HG03139 (cell line): ENCODE data around the gene GPR153.

Source experiments
- ATAC-seq: cut with Tn5 transposase; IDR thresholded peaks from one replicate; pipeline ENCODE4 v1.9.1; 2021; ENCODE audit not compliant: unreplicated experiment

GPR153 gene

DNA sequence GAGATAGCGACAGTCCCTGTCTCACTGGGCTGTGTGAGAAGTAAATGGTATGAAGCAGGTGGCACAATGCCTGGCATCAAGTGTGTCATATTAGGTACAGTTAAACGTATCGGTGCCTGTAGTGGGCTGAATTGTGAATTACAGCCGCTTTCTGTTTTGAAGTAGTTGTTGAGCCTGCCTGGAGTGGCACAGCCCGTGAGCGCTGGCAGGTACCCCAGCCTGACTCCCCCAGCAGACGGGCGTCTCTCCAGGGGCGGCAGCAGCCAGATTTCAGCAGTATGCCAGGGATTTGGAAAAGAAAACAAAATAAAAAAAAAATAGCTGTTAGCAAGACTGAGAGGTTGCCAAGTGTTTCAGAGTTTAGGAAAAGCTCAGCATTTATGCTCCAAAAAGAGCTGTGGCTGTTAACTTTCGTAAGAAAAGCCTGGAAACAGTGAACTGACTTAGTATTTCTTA is 26.6 kb upstream of the GPR153 start:
- no peak for ATAC-seq

DNA sequence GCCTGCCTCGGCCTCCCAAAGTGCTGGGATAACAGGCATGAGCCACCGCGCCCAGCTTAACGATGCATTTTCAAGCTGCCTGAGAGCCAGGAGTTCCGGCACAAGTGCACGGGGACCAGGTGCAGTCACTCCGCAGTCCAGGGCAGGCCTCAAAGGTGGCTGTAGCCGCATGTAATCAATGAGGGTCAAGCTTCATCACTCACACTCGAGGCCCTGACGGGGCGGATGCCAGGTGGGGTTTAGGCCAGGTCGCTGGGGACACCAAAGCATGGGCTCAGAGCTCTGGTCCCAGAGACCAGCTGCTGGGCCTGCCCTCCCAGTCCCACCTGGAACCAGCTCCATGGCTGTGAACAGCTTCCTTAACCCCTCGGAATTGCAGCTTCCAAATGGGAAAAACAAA is 26.1 kb upstream of the GPR153 start:
- ATAC-seq = no peak

DNA sequence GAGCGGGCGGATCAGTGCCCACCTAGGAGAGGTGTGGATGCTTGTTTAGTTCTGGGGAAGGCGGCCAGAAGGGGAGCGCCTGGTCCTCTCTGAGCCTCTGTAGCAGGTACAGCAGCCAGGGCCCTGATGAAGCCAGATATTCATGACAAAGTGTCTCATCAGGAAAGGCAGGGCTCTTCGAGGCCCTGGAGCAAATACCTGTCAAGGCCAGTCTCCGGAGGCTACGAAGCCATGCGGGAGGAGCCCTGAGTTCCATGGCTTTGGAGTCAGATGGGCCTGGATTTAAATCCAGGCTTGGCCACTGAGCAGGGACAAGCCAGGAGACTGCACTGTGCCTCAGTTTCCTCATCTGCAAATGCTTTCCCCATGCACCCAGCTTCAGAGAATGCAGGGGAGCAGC is 25.4 kb upstream of the GPR153 start:
- ATAC-seq = no peak

DNA sequence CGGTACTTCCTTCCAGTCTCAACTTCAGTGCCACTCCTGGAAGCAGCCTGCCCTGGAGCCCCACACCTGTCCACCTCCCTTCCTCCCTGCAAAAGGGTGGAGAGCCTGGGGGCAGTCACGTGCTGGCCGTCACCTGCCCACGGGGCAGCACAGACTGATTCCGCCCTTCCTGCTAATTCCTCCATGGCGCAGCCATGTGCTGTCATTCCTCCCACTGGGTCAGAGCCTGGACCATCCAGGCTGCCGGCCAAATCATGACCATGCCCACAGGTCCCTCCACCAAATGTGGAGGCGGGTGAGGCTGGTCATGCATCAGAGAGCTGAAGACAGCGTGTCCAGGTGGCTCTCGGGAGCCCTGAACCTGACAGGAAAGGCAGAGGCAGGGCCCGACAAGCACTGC is 24.4 kb upstream of the GPR153 start:
- no peak for ATAC-seq

DNA sequence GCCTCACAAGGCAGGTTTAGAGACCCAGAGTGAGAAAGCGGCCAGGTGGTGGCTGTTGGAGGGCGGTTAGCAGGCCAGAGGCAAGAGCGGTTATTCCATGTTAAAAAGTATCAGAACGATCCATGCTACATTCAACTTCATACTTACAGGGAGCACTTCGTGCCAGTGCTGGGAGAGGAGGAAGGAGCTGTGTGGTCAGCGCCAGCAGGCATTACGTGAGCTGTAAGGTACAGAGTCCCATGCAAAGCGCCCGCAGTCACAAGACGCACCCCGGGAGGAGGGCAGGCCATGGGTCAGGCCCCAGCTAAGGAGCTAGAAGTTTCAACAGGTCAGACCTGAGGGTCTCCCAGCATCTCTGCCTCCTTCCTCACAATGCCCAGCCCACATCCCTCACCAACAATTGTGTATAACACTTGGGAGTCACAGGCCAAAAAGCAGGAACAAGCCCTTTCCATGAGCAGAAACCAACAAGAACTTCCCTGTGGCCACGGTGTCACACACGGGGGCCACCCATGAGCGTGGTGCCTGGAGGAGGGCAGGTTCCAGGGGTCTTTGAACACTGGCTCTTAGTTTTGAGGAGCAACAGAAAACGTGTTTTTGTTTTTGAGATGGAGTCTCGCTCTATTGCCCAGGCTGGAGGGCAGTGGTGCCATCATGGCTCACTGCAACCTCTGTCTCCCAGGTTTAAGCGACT is 21.8 kb upstream of the GPR153 start:
- ATAC-seq = no peak

DNA sequence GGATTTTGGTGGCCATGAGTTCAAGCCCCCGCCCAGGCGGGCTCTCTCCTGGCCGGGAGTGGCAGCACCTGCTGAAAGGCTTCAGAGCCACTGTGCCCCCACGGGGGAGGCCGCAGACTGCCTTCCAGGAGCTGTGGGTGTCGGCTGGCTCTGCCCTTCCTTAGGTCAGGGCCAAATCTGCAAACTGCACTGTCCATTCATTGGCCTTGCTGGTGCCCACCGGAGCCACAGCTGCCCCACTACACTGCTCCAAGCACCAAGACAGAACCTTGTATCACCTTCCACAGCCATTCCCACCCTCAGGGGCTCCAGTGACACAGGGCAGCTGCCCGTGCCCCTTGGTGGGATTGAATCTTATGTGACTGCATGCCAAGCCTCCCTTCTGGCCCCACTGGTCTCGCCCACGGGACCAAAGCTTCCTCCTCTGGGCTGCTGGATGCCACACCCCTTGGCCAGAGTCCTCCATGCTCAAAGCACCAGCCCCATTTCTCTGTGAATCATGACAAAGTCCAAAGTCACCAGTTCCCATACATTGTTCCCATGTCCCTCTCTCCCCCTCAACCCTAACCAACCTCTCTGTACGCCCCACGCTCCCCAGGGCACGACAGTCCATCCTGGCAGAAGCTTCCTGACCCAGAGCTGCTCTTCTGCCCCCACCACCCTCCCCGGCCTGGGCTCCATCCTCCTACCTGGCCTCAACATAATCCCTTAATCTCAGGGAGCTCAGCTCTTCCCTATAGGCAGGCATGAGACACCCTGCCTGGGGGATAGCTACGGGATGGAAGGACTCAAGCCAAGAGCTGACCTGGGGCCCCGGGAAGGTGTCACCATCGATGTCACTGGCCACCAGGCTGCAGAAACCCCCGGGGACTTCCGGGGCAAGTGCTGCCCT is 20.9 kb upstream of the GPR153 start:
- ATAC-seq = no peak

DNA sequence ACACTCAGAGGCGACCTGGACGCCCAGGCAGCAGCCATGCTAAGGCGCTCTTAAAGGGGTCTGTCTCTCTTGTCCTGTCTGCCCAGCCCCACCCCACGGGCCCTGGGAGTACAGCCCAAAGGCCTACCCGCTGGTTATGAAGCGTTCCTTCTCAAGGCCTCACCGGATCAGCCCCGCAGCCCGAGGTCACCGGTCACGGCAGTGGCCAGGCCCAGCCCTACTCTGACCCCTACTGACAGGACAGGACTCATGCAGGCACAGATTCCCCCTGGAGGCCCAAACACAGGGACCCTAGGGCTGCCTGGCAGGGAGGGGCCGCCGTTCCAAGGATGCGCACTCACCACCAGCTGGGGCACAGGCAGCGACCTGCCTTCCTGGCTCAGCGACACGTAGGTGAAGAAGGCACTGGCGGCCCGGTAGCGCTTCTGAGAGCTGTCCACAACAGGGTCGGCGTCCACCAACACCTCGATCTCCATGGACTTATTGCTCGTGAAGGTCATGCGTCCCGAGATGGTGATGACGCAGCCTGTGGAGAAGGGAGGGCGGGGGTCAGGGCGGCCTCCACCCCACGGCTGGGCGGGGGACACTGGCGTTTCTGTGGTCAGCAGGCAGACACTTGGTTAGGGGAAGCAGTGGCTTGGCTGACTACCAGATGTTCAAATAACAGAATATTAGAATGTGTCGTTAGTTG is 20.0 kb upstream of the GPR153 start:
- no peak for ATAC-seq

DNA sequence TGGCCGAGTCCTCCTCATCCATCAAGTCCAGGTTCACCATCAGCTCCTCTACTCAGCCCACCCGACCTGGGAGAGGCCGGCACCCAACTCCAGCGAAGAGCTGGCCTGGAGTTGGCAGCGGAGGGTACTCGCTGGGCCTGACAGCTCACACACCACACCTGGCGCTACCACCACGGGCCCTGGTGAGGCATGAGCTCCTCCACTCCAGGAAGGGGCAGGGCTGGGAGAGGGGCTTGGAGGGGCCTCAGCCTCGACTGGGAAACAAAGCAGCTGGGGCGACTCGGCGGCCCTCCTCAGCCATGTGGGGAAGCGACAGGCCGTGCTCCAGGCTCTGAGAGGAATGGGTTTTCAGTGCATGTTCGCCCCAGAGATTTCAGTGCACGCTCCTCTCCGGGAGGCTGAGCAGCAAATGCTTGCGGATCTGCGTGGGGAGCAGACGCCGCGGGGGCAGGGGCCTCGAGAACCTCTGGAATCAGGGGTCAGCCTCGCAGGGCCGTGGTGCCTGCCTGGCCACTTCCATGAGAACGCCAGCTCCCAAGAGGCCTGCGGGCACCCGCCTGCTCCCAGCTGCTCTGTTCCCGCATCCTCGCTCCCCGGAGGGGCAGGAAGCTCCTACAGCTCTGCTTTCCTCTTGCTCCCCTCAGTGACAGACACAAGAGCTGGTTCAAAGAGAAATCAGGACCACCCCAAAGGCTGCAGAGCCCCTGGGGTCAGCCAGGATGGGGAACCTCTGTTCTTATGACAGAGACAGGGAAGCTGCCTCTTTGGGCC is 18.9 kb upstream of the GPR153 start:
- no peak for ATAC-seq

DNA sequence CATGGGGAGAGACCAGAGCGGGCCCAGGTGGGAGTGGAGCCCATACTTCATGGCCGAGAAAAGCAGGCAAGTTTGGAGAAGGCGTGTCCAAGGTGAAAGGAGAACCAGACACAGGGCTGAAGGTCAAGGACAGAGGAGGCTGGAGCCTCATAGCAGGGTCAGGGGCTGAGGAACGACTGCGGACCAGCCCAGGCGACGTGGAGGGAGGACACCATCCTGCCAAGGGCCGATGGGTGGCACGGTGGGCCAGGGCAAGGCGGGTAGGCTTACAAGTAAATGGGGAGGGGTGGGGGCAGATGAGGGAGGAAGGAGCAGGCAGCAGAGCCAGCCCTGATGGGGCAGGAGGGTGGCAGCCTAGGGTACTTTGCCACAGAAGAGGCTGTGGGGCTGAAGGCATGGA is 18.2 kb upstream of the GPR153 start:
- ATAC-seq = no peak

DNA sequence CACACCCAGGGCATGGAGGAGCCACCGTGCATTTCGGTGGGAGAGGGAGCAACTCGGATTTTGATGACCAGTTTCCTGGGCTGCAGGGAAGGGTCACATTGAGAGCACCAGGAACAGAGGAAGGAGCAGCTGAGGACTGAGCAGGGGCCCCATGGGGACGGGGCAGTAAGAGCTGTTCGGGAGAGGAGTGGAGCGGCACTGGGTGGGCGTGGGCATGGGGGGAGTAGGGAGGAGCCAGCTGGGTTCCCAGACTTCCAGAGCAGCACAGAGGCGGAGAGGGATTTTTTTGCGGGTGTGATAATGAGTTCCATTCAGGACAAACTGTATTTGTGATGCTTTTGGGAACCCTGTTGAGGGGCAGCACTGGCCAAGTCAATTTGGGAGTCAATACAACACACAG is 17.4 kb upstream of the GPR153 start:
- no peak for ATAC-seq

DNA sequence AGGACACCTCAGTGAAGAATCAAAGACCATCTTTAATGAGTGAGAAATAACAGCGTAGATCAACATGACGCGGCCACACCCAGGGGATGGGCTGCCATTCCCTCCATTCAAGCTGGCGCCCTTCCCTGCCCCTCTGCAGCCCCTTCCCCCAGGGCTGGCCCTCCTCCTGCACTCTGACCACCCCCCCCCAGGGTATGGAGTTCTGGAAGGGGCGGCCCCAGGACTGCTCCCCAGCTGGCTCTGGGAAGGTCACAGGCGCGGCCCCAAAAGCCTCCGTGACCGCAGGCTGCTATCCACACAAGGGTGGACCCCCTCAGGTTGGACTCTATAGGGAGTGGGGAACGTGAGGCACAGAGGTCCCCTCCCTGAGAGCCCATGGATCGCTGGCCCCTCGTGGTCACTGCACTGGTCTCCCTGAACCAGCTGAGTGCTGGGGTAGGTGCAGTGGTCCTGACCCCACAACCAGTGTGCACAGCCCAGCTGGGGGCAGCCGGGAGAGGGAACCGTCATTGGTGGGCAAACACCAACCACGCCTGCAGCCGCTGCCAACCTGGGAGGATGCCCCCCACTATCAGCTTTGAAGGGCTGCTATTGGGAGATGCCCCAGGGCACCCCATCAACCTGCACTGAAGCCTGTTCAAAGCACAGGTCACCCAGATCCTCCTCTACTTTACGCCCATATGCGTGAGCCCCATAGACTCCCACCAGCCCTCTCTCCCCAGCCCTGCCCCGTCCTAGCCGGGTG is 16.1 kb upstream of the GPR153 start:
- ATAC-seq = no peak

DNA sequence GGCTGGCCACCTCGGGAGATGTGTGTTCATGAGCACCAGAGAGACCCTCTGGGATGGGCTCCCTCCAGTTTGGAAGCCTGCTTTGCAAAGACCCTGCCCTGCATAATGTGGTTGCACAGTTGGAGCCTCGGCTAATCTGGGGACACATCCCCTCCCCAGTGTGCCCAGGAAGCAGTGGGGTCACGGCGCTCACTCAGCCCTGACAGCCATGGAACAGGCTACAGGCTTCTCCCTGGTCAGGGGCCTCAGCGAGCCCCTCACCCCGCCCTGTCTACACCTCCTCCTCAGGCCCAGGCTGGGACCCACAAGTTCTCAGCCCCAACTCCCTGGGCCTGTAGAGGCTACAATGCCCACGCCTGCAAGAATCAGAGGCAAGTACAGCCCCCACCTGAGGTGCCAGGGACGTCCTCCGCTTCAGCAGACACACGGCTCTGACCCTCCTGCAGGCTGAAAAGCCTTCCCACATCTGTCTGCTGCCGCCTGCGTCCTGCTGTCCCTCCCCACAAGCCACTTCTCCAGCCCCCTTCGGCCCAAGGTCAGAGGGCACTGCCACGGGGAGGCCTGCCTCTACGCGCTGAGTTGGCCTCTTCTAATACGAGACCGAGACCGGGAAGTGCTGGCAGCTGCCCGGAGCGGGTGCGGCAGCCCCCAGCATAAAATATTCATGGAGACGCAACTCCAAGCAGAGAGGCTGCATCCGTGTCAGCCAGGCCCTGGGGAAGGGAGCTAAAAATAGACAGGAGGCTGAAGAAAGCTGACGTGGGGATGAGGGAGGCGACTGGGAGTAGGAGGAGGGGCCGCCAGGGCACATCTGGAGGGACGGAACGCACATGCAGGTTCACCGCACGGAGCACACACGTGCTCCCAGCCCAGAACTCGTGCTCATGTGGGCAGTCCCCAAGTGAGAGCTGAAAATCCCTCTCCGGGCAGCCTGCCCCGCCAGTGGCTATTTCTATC is 15.2 kb upstream of the GPR153 start:
- no peak for ATAC-seq

DNA sequence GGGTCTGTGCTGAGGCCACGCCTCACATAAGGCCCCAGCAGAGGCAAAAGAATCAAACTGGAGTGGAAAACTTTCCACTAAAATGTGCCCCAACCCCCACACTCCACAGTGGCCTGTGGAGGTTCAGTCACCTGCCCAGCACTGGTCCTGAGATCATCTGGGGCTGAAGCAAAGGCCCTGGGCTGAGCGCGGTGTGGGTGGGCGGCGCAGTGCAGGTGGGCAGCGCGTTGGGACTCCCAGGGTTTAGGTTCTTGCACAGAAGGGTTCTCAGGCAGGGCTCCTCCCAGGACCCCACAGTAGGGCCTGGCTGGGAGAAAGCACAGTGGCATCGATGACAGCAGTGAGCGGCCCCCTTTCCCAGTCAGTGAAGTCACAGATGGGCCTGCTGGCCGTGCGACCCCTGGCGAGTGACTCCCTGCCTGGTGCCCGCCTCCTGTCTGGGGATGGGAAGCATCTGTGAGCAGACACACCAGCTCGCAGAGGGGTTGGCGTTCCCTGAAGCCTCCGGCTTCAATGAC is 13.8 kb upstream of the GPR153 start:
- ATAC-seq = no peak

DNA sequence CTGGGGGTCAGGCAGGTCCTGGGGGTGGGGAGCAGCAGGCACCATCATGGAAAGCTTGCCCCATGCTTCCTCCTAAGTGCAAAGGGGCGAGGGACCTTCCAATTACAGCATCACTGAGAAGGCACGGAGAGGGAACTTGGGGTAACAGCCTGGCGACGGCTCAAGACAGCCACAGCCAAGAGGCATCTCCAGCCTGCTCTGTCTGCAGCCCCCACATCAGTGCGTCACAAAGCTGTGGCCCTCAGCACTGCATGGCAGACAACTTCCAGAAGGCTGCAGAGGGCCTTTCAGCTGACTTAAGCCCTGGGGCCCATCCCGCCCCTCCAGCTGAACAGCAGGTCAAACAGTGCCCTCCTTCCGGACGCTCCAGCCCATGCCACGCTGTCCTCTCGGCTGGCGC is 13.2 kb upstream of the GPR153 start:
- no peak for ATAC-seq

DNA sequence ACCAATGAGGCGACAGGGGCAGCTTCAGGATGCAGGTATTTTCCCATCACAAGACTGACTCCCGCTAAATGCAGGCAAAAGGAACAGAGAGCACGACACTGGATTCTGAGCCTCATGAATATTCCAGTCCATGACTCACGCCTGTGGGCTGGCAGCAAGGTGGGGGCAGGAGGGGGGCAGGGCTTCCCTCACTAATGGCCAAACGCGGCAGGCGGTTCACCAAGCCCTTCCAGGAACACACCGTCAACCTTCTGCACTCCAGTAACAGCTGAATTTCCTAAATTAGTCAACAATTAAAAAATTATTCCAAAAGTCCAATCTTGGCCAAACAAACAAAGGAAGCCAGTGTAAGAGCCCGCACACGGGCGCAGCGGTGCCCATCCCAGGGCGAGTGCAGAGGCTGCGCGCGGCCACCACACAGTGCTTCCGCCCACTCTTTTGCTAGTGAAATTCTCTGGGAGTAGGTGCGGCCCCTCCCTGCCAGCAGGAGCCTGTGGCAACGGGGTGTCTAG is 12.5 kb upstream of the GPR153 start:
- no peak for ATAC-seq

DNA sequence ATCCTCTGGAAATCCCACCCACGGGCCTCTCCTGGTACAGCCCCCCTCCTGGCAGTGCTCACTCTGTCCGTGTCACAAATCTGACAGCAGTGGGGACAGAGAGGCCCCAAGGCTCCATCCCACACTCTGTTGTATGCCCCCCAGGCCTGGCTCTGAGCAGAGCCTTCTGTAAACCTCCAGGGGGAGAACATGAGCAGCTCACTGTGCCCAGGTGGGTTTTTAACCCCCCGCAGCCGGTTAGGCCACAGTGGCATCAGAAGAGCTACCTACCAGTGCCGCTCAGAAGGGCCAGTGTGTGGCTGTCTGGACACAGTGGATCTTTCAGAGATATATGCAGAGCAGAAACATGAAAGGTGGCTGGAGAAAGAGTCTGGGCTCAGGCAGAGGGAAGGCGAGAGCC is 12.0 kb upstream of the GPR153 start:
- no peak for ATAC-seq

DNA sequence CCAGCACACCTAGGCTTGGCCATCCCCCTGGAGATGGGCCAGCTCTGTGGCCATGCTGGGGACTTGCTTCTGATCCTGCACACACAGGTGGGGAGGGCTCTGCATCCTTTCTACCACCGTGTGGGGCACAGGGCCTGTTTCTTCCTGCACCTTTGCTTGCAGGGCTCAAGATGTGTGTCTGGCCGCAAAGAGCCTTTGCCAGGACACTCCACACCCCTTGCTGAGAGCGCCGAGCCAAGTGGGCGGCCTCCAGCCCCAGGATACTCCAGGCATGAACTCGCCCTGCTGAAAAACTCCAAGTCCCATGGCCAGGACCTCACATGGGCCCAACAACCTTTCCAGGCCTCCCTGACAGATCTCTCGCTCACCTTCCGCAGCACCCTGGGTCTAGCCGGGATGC is 11.6 kb upstream of the GPR153 start:
- ATAC-seq = no peak

DNA sequence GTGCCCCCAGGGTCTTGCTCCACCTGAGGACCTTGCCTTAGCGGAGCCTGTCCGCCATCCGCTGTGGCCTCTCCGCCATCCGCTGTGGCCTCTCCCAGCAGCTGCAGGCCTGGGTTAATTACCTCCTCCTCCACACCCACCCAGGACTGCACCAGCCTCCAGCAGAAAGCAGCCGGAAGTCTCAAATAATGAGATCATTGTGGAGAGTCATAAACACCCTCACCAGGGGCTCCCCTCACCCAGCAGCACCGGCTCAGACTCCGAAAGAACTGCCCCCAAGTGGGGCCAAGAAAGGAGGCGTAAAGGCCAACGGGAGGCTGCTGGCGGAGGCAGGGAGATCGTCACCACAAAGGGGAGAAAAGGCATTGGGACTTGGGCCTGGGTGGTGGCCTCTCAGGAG is 10.7 kb upstream of the GPR153 start:
- no peak for ATAC-seq

DNA sequence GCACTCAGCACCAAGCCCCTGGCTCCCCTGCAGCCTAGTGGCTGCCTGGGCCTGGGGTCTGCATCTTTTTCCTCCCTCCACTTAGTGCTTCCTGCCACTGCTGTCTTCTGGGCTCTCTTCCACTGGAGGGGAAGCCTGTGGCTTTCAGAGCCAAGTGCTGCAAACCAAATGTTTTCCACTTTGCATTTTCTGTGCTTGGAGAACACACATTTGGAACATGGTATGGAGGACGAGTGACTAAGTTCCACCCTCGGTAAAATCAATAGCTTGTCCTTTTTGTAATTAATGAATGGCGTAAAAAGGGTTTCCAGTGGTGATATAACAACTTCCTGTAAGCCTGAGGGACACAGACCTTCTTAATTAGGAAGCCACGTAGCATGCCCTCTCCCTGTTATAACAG is 10.1 kb upstream of the GPR153 start:
- ATAC-seq = no peak
